ENCODE data around the gene PIP4K2B.
"Not testable (repeated sequence)": the region's sequence is repeated elsewhere in the genome, so short reads cannot be mapped to it uniquely, and the experiment has no call there.

The PIP4K2B gene

DNA sequence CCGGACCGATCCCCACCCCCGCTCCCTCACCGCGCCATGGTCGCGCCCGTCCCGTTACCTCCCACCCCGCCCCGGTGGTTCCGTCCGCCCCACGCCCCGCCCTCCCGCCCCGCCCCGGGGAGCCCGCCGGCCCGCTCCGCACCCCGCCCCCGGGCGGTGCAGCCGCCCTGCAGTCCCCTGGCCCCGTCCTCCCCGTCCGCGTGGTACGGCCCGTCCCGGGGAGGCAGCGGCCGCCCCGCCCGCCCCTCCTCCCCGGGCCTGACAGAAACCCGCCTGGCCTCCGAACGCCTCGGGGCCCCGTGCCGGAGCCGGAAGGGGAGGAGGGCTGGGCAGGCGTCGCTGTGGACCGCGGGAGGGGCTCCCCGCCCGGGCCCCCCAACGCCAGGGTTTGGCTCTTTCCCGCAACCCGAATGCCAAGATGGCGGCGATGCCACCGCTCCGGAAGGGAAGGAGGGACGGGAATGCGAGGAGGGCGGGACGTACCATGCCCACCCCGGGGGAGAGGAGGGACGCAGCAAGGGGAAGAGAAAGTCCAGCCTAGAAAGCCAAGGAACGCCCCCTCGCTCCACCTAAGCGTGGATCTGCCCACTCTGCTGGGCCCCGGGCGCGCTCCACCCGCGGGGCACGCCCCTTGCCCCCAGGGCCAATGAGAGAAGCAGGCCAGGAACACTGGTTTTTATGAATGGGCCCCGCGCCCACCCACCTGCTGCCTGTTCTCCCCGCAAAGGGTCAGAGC, at the start of gene PIP4K2B:
Gene PIP4K2B (minus strand): TSS at position 56 of the 736 bp plus-strand sequence. CDS start 132 bp downstream, outside the sequence.
- peak; percentile 99 for DNase-seq

DNA sequence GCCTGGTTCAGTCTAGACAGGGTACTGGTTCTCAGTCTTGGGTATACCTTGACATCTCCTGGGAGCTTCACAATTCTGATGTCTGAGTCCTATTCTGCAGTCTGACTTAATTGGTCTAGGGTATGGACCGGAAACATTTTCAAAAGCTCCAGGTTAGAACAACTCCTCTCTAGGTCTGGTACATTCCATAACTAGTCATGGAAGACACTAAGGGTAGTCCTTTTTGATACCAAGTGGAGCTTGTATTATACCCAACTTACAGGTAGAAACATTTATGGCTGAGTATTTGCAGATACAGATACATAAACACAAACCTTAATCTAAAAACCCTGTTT, 49.2 kb upstream of the PIP4K2B start:
- DNase-seq = no peak

DNA sequence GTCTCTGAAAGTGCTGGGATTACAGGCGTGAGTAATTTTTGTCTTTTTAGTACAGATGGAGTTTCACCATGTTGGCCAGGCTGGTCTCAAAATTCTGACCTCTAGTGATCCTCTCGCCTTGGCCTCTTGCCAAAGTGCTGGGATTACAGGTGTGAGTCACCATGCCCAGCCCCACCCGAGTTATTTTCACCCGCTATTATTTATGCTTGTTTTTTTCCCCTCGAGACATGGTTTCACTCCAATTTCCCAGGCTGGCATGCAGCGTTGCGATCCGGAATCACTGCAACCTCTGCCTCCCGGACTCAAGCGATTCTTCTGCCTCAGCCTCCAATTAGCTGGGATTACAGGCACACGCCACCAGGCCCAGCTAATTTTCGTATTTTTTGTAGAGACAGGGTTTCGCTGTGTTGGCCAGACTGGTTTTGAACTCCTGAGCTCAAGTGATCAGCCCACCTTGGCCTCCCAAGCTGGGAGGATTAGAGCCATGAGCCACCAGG, 45.0 kb upstream of the PIP4K2B start:
- DNase-seq = peak; percentile 6

DNA sequence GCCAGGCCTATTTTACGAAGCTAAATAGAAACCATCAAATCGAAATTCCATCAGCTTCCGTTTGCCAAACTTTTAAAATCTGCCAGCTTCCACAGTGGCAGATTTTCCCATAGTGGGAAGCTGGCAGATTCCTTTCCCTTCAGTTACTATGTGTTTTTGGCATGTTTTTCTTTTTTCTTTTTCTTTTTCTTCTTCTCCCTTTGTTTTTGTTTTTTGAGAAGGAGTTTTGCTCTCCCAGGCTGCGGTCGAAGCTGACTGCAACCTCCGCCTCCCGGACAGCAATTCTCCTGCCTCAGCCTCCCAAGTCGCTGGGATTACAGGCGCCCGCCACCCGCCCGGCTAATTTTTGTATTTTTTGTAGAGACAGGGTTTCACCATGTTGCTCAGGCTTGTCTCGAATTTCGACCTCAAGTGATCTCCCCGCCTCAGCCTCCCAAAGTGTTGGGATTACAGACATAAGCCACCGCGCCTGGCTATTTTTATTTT, 26.4 kb upstream of the PIP4K2B start:
- DNase-seq = no peak

DNA sequence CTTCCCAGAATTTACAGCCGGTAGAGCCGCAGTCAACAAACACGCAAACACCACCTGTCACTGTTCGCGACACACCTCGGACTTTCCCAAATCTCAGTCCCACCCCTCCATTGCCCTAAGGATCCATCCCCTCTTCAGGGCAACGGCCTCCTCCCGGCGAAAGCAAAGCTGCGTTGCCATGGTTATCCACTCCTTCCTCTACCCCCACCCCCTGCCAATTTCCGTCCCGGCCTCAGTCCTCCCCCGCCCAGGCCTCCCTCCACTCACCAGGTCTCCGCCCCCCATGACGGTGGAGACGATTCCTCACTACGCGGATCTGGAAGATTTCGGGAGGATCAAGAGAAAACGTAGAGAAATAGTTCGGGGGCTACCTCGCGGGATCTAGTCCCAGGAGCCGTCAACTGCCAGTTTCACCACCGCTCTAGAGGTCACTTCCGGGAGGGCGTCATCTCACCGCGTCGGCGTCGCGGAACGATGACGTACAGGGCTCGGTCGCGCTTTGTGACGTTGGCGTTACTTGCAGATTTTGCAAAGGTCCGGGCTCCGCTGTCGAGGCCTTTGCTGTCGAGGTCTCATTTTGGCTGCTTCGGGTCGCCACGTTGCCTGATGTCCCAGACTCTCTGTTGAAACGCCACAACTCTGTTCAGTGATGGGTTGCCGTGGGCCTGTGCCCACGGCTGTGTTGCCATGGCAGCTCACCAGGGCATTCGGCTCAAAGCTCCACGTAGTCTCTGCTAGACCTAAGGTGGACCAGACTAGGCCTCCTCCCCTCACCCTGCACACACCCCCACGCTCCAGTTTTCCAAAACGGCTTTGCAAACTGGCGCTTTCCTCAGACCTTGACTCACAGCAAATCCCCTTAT, 25.8 kb upstream of the PIP4K2B start, which contains the start of gene CWC25:
Gene CWC25 (minus strand): TSS at position 423 of the 863 bp plus-strand sequence. CDS start 138 bp downstream, at position 285.
- DNase-seq = peak; percentile 87

DNA sequence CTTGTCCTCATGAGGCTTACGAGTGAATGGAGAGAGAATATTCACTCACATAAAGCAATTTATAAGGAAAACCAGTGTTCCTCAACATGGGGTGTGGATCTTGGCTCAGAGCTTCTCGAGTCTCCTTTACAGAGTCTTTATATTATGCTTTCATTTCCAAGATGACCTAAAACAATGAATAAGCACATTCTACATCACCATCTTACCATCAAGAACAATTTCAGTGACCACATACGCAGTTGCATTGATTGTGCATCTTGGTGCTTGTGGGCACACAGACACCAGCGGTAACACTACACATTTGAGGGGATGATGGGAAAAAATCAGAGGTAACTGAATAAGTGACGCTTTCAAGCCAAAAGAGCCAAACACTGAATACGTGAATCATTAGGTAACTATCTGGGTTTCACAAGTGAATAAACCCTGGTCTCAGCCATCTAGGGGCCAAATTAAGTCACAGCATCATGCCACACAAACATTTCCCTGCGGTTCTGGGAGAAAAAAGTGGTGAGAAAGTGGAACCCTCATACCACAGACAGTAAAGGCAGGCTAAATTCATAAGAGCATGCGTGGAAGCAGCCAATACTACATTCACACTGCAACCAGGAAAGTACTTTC, 16.3 kb upstream of the PIP4K2B start:
- no peak for DNase-seq

DNA sequence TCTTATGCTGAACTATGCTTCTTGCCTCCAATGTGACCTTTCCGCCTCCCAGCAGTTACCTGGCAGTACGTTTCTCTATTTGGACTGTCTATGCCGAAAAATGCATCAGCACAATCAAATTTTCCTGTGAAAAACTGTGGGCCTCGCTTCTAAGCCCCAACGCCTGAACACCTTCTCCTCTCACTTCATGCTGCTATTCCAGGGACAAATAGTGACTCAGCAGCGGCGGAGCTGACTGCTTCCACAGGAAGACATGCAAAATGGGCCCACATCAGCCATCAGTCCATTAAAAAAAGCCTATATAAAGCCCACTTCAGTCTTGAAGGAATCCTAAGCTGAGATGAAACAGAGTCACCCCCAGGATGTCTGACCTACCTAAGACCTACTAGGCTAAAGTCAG, 10.5 kb upstream of the PIP4K2B start:
- no peak for DNase-seq

DNA sequence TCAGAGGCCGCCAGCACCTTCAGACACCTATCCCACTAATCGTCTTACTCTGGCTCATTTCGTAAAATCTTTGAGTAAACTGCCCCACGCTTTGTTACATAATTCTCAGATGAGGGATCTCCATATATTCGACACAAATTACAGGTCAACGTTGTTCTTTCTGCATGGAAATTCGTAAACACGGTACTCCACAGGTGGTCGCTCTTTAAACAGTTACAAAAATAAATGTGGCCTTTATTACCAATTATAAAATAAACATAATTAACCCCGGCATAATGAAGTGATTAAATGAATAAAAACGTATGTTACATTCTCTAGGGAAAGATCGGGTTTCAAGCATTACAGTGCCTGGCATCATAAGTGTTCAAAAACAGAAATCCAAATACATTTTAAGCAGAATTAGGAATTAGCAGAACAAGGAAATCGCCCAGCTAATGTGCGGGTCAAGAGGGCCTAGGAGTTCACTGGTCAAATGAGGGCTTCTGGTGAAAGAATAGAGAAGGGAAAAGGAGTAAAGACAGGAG, 943 bp upstream of the PIP4K2B start:
- DNase-seq = no peak

DNA sequence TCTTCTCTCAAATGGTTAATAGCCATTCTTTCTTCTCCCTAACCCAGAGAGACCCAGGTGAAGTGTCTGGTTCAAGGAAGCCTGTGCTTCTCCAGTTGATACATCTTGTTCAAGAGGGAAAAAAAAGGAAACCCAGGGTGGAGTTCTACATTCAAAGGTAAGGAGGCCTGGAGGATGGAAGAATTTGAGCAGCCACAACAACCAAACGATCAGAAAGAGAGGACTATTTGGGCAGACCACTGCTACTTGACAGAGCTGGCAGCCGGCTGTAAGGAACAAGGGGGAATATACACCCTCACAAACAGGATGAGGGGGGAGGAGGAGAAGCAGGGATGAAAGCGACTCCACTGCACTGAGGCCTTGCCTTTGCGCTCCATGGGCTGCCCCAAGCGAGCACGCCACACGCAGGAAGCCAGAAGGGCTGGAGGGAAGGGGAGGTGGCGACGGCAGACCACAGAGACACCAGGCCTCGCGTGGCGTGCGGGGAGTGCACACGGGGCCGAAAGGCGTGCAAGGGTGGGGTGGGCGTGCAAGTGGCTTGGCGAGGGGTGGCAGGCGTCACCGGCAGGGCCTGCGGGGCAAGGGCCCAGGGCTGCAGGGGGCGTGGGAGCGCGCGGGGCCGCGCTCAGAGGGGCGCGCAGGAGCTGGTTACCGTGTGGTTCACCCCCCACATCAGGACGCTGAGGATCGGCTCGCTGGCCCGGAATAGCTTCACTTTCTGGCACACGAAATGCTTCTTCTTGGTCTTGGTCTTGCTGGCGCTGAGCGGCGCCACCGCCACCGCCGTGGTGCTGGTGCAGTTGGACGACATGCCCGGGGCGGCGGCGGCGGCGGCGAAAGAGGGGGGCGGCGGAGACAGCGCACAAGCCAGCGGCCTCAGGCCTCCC, 499 bp downstream of the PIP4K2B start:
- DNase-seq = peak; percentile 55

DNA sequence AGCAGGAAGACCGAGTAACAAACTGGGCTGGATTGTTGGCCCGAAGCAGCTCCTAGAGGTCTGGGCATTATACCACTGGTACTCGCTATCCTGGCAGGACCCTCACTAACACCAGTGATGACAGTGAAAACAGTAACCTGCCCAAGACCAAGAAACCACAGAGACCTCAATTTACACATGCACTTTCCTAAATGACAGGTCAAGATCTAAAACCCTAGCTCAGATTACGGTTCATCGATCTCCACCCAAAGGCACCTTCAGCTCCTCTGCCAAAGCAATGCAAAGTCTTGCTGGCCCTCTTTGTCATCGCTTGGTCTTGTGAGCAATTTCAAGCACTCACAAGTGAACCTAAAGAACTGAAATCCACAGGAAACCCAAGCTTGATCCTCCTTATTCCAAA, 1.5 kb downstream of the PIP4K2B start:
- DNase-seq = no peak

DNA sequence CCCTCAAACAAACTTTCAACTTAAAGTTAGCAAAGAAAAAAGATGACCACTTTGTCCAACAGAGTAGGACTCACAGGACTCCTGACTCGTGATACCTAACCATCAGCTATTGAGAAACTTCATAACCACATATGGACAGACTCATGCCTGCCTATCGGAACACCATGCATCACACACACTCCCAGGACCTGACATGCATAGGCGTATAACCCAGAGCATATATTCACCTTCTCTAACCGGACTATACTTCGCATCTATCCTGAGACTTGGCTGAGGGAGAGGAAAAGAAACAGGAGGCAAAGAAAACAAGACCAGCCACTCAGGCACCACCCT, 2.2 kb downstream of the PIP4K2B start:
- no peak for DNase-seq

DNA sequence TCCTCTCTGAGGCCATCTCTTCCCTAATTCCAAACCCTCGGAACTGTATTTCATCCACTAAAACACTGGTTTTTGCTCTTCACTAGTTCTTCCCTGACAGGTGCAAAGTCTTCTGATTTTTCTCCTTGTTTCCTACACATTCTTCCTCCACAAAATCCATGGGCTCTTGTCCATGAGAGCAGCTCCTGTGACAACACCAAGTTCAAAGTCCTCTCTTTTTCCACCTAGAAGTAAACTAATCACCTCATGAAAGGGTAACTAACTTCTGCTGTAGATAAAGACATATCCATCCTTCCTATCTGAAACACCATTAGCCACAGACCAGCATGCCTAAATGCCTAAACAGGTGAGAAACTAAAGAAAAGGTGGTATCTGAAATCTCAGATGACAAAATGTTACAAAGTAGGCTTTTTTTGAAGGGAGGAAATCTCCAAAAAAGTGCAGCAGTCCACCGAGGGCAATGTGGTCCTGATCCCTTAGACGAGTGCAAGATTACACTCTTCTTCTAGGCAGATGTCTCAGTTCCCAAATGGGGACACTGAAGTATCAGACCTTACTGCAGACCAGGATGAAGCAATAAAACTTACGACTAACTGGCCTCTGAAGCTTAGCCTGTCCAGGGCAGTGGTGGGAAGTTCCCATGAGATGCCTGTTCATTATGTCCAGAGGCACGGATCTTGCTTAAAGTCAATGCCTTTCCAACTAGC, 2.8 kb downstream of the PIP4K2B start:
- DNase-seq = no peak

DNA sequence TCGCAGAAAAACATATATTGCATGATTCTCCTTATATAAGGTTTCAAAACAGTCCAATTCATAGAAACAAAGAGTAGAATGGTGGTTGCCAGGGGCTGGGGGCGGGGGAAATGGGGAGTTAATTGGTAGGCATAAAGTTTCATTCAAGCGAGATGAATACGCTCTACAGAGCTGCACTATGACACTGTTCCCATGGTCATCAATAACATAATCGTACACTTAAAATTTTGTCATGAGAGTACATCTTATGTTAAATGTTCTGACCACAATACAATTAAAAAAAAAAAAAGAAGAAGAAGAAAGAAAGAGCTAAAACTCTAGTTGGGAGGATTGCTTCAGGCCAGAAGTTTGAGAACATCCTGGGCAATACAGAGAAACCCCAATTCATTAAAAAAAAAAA, 5.1 kb downstream of the PIP4K2B start:
- DNase-seq = no peak

DNA sequence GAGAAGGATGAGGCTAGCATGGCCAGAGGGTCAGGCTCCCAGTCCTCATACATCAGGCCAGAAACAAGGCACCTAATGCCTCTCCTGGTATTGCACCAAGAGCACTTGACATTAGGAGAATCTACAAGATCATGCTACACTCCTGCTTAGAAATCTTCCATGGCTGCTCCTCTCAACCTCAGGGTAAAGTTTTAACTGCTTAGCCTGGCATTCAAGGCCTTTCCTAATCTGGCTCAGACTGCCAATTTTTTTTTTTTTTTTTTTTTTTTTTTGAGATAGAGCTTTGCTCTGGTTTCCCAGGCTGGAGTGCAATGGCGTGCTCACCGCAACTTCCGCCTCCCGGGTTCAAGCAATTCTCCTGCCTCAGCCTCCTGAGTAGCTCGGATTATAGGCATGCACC, 8.2 kb downstream of the PIP4K2B start:
- no peak for DNase-seq

DNA sequence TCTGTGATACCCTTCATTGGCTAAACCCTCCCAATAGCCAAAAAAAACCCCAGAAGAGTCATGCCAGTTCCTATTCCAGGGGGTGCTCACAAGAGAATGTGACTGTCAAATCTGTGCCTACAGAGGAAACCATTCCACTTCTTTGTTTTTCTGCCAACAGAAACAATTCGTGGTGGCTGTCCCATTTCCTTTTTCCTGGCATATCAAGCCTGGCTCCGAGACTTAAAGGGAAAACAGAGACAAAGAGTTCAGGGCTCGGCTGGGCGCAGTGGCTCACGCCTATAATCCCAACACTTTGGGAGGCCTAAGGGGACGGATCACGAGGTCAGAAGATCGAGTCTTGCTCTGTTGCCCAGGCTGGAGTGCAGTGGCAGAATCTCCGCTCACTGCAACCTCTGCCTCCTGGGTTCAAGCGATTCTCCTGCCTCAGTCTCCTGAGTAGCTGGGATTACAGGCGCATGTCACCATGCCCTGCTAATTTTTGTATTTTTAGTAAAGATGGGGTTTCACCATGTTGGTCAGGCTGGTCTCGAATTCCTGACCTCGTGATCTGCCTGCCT, 9.1 kb downstream of the PIP4K2B start:
- not testable (repeated sequence) for DNase-seq

DNA sequence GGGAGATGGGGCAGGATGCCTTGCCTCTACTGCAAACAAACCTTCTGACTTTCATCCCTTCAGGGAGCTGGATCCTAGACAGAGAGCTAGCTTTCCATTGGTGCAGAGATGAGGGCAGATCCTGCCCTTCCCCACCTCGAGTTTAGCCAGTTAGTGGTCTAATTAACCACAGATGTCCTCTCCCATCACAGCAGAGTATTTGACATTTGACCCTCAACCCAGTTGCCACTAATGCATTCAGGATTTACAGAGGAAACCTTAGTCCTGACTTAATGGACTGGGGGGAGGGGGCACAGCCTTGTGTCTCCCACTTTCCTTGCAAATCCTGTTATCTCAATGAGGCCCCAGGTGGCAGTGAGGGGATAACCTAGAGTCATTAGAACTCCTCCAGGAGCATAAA, 10.2 kb downstream of the PIP4K2B start:
- DNase-seq = no peak

DNA sequence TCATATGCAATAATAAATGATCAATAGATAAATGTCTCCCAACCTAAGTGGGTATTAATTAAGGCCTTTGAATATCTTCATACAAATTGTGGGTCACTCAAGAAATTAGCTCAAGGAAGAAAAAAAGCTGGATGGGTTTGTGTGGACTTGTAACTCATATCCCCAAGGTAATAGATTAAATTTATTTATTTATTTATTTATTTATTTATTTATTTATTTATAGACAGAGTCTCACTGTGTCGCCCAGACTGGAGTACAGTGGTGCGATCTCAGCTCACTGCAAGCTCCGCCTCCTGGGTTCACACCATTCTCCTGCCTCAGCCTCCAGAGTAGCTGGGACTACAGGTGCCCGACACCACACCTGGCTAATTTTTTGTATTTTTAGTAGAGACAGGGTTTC, 11.4 kb downstream of the PIP4K2B start:
- DNase-seq = not testable (repeated sequence)

DNA sequence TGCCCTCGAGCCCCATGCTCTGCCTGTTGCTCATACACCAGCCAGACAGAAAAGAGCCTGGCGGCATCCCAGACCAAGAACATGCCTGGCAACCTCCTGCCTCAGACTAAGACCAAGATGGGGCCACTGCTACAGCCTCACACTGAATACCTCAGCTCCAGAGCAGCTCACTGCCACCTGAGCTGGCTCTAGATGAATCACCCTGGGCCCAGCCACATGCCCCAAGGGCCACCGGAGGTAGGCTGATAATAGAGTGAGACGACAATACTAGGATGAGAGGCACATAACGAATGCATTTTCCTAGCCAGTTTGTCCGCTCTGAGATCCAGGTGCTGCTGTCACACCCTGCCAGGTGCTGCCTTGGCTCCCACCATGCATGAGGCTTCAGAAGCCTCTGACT, 13.0 kb downstream of the PIP4K2B start:
- DNase-seq = no peak

DNA sequence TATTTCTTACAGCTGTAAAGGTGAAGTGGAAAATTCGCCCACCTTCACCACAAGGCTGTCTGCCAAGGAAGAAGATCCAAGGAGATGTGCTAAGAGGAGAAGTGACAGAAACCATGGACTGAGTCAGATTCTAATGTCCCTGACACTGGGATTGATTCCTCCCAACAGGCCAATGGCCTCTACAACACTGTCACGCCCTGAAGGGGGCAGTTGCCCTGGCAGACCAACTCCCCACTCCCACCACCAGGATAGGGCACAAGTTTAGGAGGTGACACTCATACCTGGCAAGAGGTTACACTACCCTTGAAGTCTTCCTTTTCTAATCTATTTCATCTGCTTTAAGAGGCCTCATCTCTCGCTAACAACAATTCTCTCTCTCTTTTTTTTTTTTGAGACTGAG, 16.1 kb downstream of the PIP4K2B start:
- no peak for DNase-seq

DNA sequence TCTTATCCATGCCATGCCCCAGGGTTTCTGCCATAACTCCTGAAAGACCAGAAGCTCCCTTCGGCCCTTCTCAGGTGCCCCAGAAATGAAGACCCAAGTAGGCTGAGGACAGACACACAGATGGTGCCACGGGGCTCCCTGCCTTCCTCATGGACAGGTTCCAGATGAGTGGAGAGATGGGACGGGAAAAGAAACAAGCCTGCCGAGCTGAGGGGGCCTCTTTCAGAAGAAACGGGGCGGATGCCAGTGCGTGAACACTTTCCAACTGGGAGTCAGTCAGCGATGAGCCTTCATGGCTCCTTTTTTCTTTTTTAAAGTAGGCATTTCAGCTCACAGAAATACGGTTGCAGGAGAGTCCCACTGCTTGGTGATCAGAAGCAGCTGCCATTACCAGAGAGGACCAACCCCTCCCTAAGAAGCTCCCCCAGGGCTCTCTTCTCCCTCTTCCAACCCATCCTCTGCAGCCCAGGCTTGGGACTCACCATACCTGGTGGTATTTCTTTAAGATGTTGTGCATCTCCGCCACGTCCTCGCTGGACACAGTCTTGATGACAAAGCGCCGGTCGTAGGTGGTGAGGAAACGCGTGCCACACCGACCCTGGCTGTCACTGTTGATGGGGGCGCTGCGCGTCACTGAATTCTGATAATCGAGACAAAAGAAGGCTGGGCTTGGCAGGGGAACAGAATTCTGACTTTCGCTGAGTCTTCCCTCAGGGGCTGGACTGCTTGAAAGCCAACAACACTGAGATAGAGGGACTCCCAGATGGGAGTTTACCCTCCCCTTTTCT, 19.2 kb downstream of the PIP4K2B start:
- DNase-seq = no peak
